Smooth muscle cell (in vitro differentiated cells): ENCODE data around the gene CCSER1. TPM values are rescaled to one million over a fixed set of nuclear protein-coding genes. Genes with fewer than 3 reads are reported as not detected.

Source experiments
- DNase-seq: peaks from one replicate; lab custom pipeline; 2025; ENCODE audit not compliant: unreplicated experiment; lab: John Stamatoyannopoulos, UW
- H2AFZ ChIP-seq: fragments of 200-600 bp; sonication (generic); 2 replicates; pipeline ENCODE4 v1.6.0; 2016; ENCODE audit warnings: antibody characterized with exemption, low read depth, mild to moderate bottlenecking
- H3F3A ChIP-seq: fragments of 200-600 bp; sonication (generic); 2 replicates; pipeline ENCODE4 v1.6.0; 2017; ENCODE audit warnings: antibody characterized with exemption, low read depth
- H3K27ac ChIP-seq: fragments of 200-600 bp; sonication (generic); 2 replicates; pipeline ENCODE4 v1.5.1; 2016; ENCODE audit warnings: low read depth, mild to moderate bottlenecking
- H3K27me3 ChIP-seq: fragments of 200-600 bp; sonication (generic); 2 replicates; pipeline ENCODE4 v1.6.1; 2016; ENCODE audit warnings: low read depth, mild to moderate bottlenecking
- H3K36me3 ChIP-seq: fragments of 200-600 bp; sonication (generic); 2 replicates; pipeline ENCODE4 v1.5.1; 2016; ENCODE audit warnings: low read depth
- H3K4me1 ChIP-seq: fragments of 200-600 bp; sonication (generic); 2 replicates; pipeline ENCODE4 v1.5.1; 2016; ENCODE audit warnings: low read depth
- H3K4me2 ChIP-seq: fragments of 200-600 bp; sonication (generic); 2 replicates; pipeline ENCODE4 v1.6.0; 2016; ENCODE audit warnings: mild to moderate bottlenecking
- H3K4me3 ChIP-seq: fragments of 200-600 bp; sonication (generic); 2 replicates; pipeline ENCODE4 v1.5.1; 2016; ENCODE audit warnings: mild to moderate bottlenecking
- H3K79me2 ChIP-seq: fragments of 200-600 bp; sonication (generic); 2 replicates; pipeline ENCODE4 v1.6.0; 2016; ENCODE audit warnings: low read depth, mild to moderate bottlenecking
- H3K9ac ChIP-seq: fragments of 200-600 bp; sonication (generic); 2 replicates; pipeline ENCODE4 v1.6.0; 2016; ENCODE audit warnings: low read depth
- H3K9me3 ChIP-seq: fragments of 200-600 bp; sonication (generic); replicated peaks from 2 replicates; pipeline ENCODE4 v1.5.1; 2016; ENCODE audit warnings: low read depth
- H4K20me1 ChIP-seq: fragments of 200-600 bp; sonication (generic); 2 replicates; pipeline ENCODE4 v1.6.0; 2016; ENCODE audit warnings: low read depth
- CTCF ChIP-seq: fragments of 200-600 bp; sonication (generic); IDR thresholded peaks from 2 replicates; pipeline ENCODE4 v1.5.1; 2017; ENCODE audit warnings: borderline replicate concordance, mild to moderate bottlenecking, antibody characterized with exemption; ENCODE audit not compliant: insufficient read depth, poor library complexity, severe bottlenecking
- WGBS: methylation state at CpG from one replicate; pipeline ENCODE4 v1.1.7; 2016; ENCODE audit warnings: low lambda C conversion rate; 5-methylcytosine and 5-hydroxymethylcytosine counted together
- polyA plus RNA-seq: library from polyadenylated mRNA; unstranded; fragments of >200 nt; fragmentation: Nextera tagmentation; extraction: Ambion mirVana; gene quantifications from 2 replicates; pipeline ENCODE4 v1.2.1, GENCODE V29; 2016
- total RNA-seq: library from RNA; depleted of rRNA; stranded (reverse); fragments of >200 nt; gene quantifications from 2 replicates; pipeline ENCODE4 v1.2.3, GENCODE V29; 2014

The CCSER1 gene
- total and polyA plus RNA-seq, 2 experiments from 2014 or later: 0.76 TPM; not detected in 1

DNA sequence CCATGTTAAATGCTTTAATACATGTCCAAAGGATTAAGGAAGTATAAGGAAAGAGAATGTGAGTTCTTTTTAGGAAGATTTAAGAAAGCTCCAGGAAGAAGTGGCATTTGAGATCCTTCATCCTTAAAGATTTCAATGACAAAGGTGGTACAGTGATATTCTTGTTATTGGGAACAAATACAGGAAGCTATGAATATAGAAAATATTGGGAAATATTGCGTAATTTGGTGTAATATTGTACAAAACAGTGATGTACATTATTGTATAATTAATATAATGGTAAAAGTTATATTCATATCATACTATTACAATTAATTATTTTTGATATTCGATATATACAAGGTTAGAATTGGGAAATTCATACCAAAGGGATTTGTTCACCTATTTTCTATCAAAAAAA, 937.9 kb downstream of the CCSER1 start:
- no peak overlapping the region for H3K4me3 ChIP-seq
- H3K79me2 ChIP-seq: no peaks in the 10 kb centered on the region

DNA sequence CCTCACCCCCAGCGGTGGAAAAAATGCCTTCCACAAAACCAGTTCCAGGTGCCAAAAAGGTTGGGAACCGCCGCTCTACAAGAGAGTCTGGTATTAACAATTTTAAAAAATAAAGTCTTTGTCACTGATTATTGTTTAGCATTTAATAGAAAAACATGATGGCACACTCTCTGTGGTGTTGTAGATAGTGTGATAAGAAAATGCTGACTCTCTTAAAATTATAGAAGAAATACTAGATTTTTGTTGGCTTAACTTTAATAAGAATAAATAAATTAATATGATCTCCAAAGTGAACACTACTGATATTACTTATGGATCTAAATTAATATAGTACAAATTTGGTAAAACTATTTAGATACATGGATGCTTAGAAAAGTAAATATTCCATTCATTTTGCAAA, 943.5 kb downstream of the CCSER1 start:
- H3K9ac ChIP-seq: no peak overlapping the region
- H3K27ac ChIP-seq: no peak overlapping the region
- H2AFZ ChIP-seq: no peak overlapping the region
- no peak for DNase-seq
- no peaks in the 10 kb centered on the region for H4K20me1 ChIP-seq
- no peak overlapping the region for H3K4me3 ChIP-seq
- TF ChIP-seq CTCF: no peak
- H3K36me3 ChIP-seq: no peaks in the 10 kb centered on the region
- no peaks in the 10 kb centered on the region for H3K79me2 ChIP-seq
- H3F3A ChIP-seq: no peaks in the 10 kb centered on the region
- no peaks in the 10 kb centered on the region for H3K27me3 ChIP-seq
- H3K9me3 ChIP-seq: no peaks in the 10 kb centered on the region
- H3K4me1 ChIP-seq: peaks cover 2% of the 10 kb centered on the region
- no peak overlapping the region for H3K4me2 ChIP-seq
- 100% methylated on average over 3 of the region's 3 CpGs for WGBS

More for the DNA sequence above, 937.9 kb downstream of the CCSER1 start:
- Histone ChIP-seq H3K27me3 (no peaks in the 10 kb centered on the region), H3K36me3 (no peaks in the 10 kb centered on the region), H3K9me3 (no peaks in the 10 kb centered on the region), H3K4me2 (no peak overlapping the region), H3K9ac (no peak overlapping the region), H3K27ac (peak overlapping the region; percentile 30), H2AFZ (no peak overlapping the region), H3F3A (peaks cover 10% of the 10 kb centered on the region), H4K20me1 (no peaks in the 10 kb centered on the region), H3K4me1 (peaks cover 32% of the 10 kb centered on the region)
- WGBS: 95% methylated on average over 2 of the region's 2 CpGs
- DNase-seq: no peak
- TF ChIP-seq CTCF: no peak

DNA sequence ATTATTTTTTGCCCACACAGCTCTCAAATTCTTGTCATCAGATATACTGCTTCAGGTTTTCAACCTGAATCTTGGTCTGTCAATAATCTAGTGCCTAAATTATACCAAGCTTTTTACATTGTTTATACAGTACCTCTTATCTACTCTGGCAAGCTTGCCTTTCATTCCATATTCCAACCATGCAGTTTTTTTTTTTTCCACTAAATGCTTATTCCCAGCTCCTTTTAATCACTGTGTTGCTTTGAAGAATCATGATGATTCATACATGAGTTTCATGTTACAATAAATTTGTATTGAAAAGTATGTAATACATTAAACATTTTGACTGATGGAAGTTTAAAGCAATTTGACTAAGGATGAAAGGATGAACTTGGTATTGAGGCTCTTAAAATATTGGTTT, 949.0 kb downstream of the CCSER1 start:
- Histone ChIP-seq H3K4me2 (no peak overlapping the region), H3K27me3 (no peaks in the 10 kb centered on the region), H2AFZ (no peak overlapping the region), H3K27ac (no peak overlapping the region), H3F3A (no peaks in the 10 kb centered on the region), H3K9me3 (no peaks in the 10 kb centered on the region), H3K36me3 (no peaks in the 10 kb centered on the region), H3K9ac (no peak overlapping the region), H4K20me1 (no peaks in the 10 kb centered on the region), H3K4me1 (no peaks in the 10 kb centered on the region), H3K79me2 (no peaks in the 10 kb centered on the region), H3K4me3 (no peak overlapping the region)
- DNase-seq: no peak
- TF ChIP-seq CTCF: no peak

GRCh38 chr4:91085961-91086360, 958.8 kb downstream of the CCSER1 start:
- no peaks in the 10 kb centered on the region for H3K79me2 ChIP-seq
- TF ChIP-seq CTCF: no peak
- WGBS: 74% methylated on average over 2 of the region's 2 CpGs

More at GRCh38 chr4:91085961-91086360, 958.8 kb downstream of the CCSER1 start:
- no peaks in the 10 kb centered on the region for H3K9me3 ChIP-seq
- H3K4me3 ChIP-seq: no peak overlapping the region
- no peak overlapping the region for H2AFZ ChIP-seq
- no peak for DNase-seq
- H3F3A ChIP-seq: no peaks in the 10 kb centered on the region
- no peak overlapping the region for H3K4me2 ChIP-seq
- no peaks in the 10 kb centered on the region for H3K36me3 ChIP-seq
- H3K4me1 ChIP-seq: no peaks in the 10 kb centered on the region
- H3K9ac ChIP-seq: no peak overlapping the region
- no peak overlapping the region for H3K27ac ChIP-seq
- H4K20me1 ChIP-seq: no peaks in the 10 kb centered on the region
- H3K27me3 ChIP-seq: no peaks in the 10 kb centered on the region
